ENCODE results near the gene ATP2A1.
"Not testable (repeated sequence)": the region's sequence is repeated elsewhere in the genome, so short reads cannot be mapped to it uniquely, and the experiment has no call there.

The ATP2A1 gene

GRCh38 chr16:28935924-28936783 lies 57.9 kb downstream of the ATP2A1 start:
- peak; percentile 84 for DNase-seq (ENCODE audit: low read depth)

GRCh38 chr16:28936784-28937155 lies 58.5 kb downstream of the ATP2A1 start:
- no peak for DNase-seq (ENCODE audit: low read depth)

- DNase-seq (ENCODE audit: low read depth) = no peak
Measured at GRCh38 chr16:28937222-28937876, 59.1 kb downstream of the ATP2A1 start.

GRCh38 chr16:28938721-28939120 lies 60.4 kb downstream of the ATP2A1 start:
- DNase-seq (ENCODE audit: low read depth) = no peak

- DNase-seq (ENCODE audit: low read depth) = not testable (repeated sequence)
Measured at GRCh38 chr16:28939825-28940224, 61.5 kb downstream of the ATP2A1 start.

GRCh38 chr16:28943281-28943680 lies 65.0 kb downstream of the ATP2A1 start:
- DNase-seq (ENCODE audit: low read depth) = no peak

GRCh38 chr16:28946681-28947080 lies 68.4 kb downstream of the ATP2A1 start:
- no peak for DNase-seq (ENCODE audit: low read depth)

GRCh38 chr16:28950648-28951409 lies 72.5 kb downstream of the ATP2A1 start, which contains the start of gene NFATC2IP:
Gene NFATC2IP (plus strand): TSS chr16:28950937. CDS start chr16:28951012, 75 bp downstream.
- DNase-seq (ENCODE audit: low read depth) = peak; percentile 99

- DNase-seq (ENCODE audit: low read depth) = no peak
Measured at GRCh38 chr16:28951410-28951943, 73.2 kb downstream of the ATP2A1 start.
